RCC 7860 (cell line): Measurements from ENCODE around the gene ZG16B.

Source experiments
- DNase-seq: peaks from one replicate; pipeline ENCODE4 v3.0.0-alpha.2; 2015; ENCODE audit warnings: low spot score
- FAIRE-seq: peaks from 2 replicates; lab custom pipeline; 2012; peaks lifted over from hg19 to GRCh38; lab: Jason Lieb, UNC

Gene ZG16B

GRCh38 chr16:2804728-2805127, 25.4 kb upstream of the ZG16B start:
- DNase-seq: no peak
- FAIRE-seq: no peak

- FAIRE-seq (no peak), DNase-seq (no peak)
These were observed 23.8 kb upstream of the ZG16B start for GRCh38 chr16:2806286-2806685.

GRCh38 chr16:2808181-2808580, 21.9 kb upstream of the ZG16B start:
- DNase-seq (no peak), FAIRE-seq (no peak)

DNA sequence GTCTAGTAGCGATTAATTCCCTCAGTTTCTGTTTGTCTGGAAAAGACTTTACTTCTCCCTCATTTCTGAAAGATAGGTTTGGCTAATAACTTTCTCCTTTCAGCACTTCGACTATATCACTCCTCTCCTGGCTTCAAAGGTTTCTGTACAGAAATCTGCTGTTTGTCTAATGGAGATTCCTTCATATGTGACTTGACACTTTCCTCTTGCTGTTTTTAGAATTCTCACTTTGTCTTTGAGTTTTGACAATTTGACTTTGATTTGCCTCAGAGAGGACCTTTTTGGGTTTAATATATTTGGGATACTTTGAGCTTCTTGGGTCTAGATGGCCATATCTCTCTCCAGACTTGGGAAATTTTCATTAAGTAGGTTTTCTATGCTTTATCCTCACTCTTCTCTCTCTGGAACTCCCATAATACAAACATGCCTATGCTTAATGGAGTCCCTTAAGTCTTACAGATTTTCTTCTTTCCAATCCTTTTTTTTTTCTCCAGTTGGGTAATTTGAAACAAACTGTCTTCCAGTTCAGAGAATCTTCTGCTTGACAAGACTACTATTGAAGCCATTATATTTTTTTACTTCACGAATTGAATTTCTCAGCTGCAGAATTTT, 20.8 kb upstream of the ZG16B start:
- no peak for DNase-seq
- no peak for FAIRE-seq

DNA sequence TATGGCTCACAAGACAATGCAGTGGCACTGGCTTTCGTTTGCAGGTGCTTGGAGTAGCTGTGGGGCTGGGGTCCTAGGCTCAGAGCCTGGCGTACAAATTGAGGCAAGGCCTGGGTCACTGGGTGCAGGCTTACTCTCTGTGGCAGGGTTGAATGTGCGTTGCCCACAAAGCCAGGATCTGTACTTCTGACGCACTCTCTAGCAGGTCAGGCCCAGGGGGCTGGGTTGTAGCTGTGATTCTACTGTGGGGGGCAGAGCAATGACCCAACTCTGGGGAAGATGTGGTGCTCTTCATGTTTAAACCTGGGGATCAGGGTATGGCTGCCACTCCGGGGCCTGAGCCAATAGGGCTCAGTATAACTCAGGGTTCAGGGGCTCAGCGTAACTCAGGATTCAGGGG, 19.5 kb upstream of the ZG16B start:
- DNase-seq (no peak), FAIRE-seq (no peak)

GRCh38 chr16:2811703-2812471, 18.2 kb upstream of the ZG16B start:
- FAIRE-seq (no peak), DNase-seq (no peak)

- FAIRE-seq (no peak), DNase-seq (no peak)
These were observed 16.3 kb upstream of the ZG16B start for GRCh38 chr16:2813771-2814221.

GRCh38 chr16:2814551-2815298, 15.4 kb upstream of the ZG16B start:
- no peak for DNase-seq
- FAIRE-seq: no peak

DNA sequence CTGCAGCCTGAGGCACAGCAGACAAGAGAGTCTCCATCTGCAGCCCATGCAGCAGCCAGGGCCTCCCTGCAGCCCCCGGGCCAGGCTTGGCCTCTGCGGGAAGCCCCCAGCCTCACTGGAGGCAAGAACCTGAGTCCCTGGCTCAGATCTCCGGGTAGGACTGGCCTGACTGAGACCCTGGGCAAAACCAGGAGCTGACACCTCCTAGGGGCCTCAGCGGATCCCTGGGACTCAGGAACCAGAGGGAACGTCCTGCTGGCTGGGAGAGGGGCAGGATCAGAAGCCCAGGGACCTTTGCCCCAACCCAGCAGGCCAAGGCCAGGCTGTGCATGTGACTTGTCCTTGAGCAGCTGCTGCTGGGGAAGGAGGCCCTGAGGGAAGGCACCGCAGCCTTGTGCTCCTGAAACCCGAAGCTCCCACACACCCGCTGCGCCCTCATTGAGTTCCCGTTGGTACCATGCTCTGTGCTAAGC, 14.8 kb upstream of the ZG16B start:
- DNase-seq (no peak), FAIRE-seq (no peak)

DNA sequence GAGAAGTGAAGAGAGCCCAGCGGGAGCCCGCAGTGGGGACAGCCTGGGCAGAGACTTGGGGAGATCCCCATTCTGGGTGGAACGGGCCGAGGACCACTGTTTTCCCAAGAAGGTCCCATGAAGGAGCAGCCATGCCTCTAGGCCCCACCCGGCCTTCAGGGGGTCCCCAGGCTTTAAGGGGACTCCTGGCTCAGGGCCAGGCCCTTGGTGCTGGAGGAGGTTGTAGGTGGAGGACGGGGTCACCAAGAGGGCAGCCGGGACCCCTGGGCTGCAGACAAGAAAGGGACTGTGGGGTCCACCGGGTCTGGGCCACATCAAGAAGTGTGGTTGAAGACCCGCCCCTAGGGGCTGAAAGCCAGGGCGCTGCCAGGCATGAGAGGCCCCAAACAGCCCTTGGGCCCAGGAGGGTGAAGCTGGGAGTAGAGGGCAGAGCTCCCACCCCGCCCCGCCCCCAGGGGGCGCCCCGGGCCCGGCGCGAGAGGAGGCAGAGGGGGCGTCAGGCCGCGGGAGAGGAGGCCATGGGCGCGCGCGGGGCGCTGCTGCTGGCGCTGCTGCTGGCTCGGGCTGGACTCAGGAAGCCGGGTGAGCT, 13.3 kb upstream of the ZG16B start, which contains the start of gene PRSS21:
Gene PRSS21 (plus strand): TSS at position 487 of the 589 bp plus-strand sequence. CDS start 32 bp downstream, at position 519.
- no peak for DNase-seq
- no peak for FAIRE-seq

- FAIRE-seq (no peak), DNase-seq (no peak)
These were observed 12.5 kb upstream of the ZG16B start for GRCh38 chr16:2817340-2818271.

- no peak for FAIRE-seq
- no peak for DNase-seq
These were observed 11.7 kb upstream of the ZG16B start for GRCh38 chr16:2818272-2818876.

DNA sequence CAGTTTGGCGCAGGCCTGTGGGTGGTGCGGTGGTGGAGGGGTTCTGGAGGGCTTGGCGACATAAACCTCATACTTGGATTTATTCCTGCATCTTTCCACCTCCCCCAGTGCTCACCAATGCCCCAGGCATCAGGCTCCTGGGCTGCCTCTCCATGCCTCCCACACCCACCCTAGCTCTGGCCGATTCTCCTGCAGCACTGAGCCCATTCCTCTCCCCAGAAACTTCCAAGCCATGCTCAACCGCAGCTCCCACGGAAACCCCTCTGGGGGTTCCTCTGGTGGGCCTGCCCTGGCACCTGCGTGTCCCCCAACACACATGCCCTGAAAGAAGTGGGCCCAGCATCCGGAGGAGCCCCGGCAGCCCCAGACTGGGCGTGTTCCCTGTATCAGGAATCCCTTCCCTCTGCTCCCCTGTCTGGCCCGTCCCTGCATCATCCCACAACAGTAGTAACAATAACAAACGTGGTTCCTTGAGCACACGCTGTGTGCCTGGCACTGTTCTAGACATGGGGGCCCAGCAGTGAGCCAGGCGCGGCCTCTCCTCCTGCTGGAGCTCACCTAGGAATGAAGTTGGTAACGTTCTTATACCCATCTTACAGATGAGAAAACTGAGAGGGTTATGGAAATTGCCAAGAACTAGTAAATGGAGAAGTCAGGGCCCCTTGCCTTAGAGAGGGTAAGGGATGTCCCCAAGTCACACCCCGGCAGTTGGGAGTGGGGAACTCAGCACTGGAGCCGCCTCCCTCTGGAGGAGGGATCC, 10.7 kb upstream of the ZG16B start:
- FAIRE-seq (no peak), DNase-seq (no peak)

GRCh38 chr16:2819939-2820835, 9.9 kb upstream of the ZG16B start:
- FAIRE-seq: no peak
- DNase-seq: no peak

- no peak for FAIRE-seq
- no peak for DNase-seq
These were observed 9.1 kb upstream of the ZG16B start for GRCh38 chr16:2820836-2821486.

DNA sequence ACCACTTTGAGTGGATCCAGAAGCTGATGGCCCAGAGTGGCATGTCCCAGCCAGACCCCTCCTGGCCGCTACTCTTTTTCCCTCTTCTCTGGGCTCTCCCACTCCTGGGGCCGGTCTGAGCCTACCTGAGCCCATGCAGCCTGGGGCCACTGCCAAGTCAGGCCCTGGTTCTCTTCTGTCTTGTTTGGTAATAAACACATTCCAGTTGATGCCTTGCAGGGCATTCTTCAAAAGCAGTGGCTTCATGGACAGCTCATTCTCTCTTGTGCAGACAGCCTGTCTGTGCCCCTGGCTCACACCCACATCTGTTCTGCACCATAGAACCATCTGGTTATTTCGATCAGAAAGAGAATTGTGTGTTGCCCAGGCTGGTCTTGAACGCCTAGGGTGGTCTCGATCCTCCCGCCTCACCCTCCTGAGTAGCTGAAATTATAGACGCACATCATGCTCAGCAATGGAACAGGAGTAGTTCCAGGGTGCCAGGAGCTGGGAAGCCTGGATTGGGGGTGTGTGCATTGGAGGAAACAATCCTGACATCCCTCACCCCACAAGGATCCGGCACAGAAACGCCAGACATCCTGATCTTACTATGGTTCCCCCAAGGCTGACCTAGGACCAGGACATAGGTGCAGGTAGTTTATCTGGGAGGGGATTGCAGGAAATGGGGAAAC, 8.5 kb upstream of the ZG16B start:
- FAIRE-seq: no peak
- no peak for DNase-seq

GRCh38 chr16:2822158-2822495, 8.0 kb upstream of the ZG16B start:
- no peak for FAIRE-seq
- no peak for DNase-seq
